Psoas muscle (tissue), 8 donors: Measurements from ENCODE around the gene PAPSS1. TPM values are rescaled to one million over a fixed set of nuclear protein-coding genes. Genes with fewer than 3 reads are reported as not detected.
"Not testable (repeated sequence)": the region's sequence is repeated elsewhere in the genome, so short reads cannot be mapped to it uniquely, and the experiment has no call there.

Experiments
- ATAC-seq, 4 donors: fragments of 200-7000 bp; cut with Tn5 transposase; one replicate each; pipeline ENCODE4 v1.9.1; 2020; ENCODE audit warnings: moderate library complexity in 3 of 4, mild to moderate bottlenecking in 2 of 4
- DNase-seq, 2 donors: peaks; one replicate each; pipeline ENCODE4 v3.0.0-alpha.2; 2020
- H3K27ac ChIP-seq: fragments of 200-600 bp; one replicate; pipeline ENCODE4 v1.8.0; 2022
- H3K27me3 ChIP-seq, 3 donors: fragments of 200-600 bp in 1 of 3; one replicate each; pipeline versions ENCODE4 v1.6.1 to v1.8.0; 2013 to 2022; ENCODE audit warnings: low read length in 2 of 3, mild to moderate bottlenecking in 2 of 3, moderate library complexity in 1 of 3; ENCODE audit not compliant: insufficient read depth in 3 of 3
- H3K36me3 ChIP-seq, 2 donors: fragments of 200-600 bp in 1 of 2; one replicate each; pipeline versions ENCODE4 v1.6.1 to v1.8.0; 2013 to 2022; ENCODE audit warnings: low read depth in 1 of 2, mild to moderate bottlenecking in 1 of 2, moderate library complexity in 1 of 2; ENCODE audit not compliant: insufficient read depth in 1 of 2
- H3K4me1 ChIP-seq: fragments of 200-600 bp; one replicate; pipeline ENCODE4 v1.8.0; 2022
- H3K4me3 ChIP-seq: fragments of 200-600 bp; one replicate; pipeline ENCODE4 v1.8.0; 2022; ENCODE audit warnings: mild to moderate bottlenecking
- H3K9me3 ChIP-seq: fragments of 200-600 bp; one replicate; pipeline ENCODE4 v1.8.0; 2022
- CTCF ChIP-seq: fragments of 200-600 bp; IDR thresholded peaks from one replicate; pipeline ENCODE4 v1.8.0; 2022; ENCODE audit warnings: antibody characterized with exemption
- WGBS, 3 donors: extraction: QIAGEN DNeasy Blood & Tissue Kit; methylation state at CpG; one replicate each; pipeline versions ENCODE4 v1.1.6 to v1.1.7; 2013; 5-methylcytosine and 5-hydroxymethylcytosine counted together
- intact Hi-C, 2 donors: fragments of 100-400 bp; cut with DNase I; formaldehyde crosslinking; loops; one replicate each; pipeline versions ENCODE4 v1.11.0 to v1.14.2; 2022
- polyA plus RNA-seq, 3 donors: library from polyadenylated mRNA; stranded (reverse); fragments of 200-250 nt; gene quantifications; one replicate each; pipeline ENCODE4 v1.2.3, GENCODE V29; 2013
- total RNA-seq, 4 donors: library from RNA; stranded (reverse); fragmentation: NEBNext Ultra II Directional in 2 of 4; extraction: Animal tissue kit (Norgen Biotek cat#: 25700) in 2 of 4; gene quantifications; one replicate each; pipeline versions ENCODE4 v1.2.1 to v1.2.4, GENCODE V29; 2021 to 2023
- donor health status: healthy with polysubstance abuse.
- donor health status: DM: no; HTN: no; CAD: no; lungs with moderate emphysema.
- donor health status: Bipolar disorder and iron deficiency.
- donor health status: healthy.
- donor health status: DM: yes; HTN: yes; CAD: no.
- donor health status: DM: no; HTN: no; CAD: no.
- donor health status: DM: no; HTN: no; CAD: no.
- donor health status: DM: yes; HTN: yes; CAD: no.

Gene PAPSS1
- total and polyA plus RNA-seq, 7 donors = 4.0 to 10.8 (median 5.5) TPM

GRCh38 chr4:107665001-107665400 lies 55.0 kb downstream of the PAPSS1 start:
- H3K27ac ChIP-seq = no peak overlapping the region

GRCh38 chr4:107658400-107659336 lies 61.4 kb downstream of the PAPSS1 start:
- no peaks in the 10 kb centered on the region for H3K4me1 ChIP-seq
- ATAC-seq (no peak), DNase-seq (no peak)
- H3K36me3 ChIP-seq = peaks cover 0 to 9% of the 10 kb centered on the region in 2 donors
- no peaks in the 10 kb centered on the region for H3K9me3 ChIP-seq
- H3K27me3 ChIP-seq = no peaks in the 10 kb centered on the region
- H3K4me3 ChIP-seq = no peak overlapping the region
- WGBS, 3 donors = 80 to 88% (median 85%) methylated on average over 4 of the region's 4 CpGs
- TF ChIP-seq CTCF = no peak
- intact Hi-C loops = loop anchor here in 1 of 2 donors (5.0 kb wide), 1 partner anchor 59 kb away; no protein-coding TSS in a partner anchor
- H3K27ac ChIP-seq = no peak overlapping the region

More at GRCh38 chr4:107665001-107665400, 55.0 kb downstream of the PAPSS1 start:
- Histone ChIP-seq H3K4me3 (no peak overlapping the region), H3K4me1 (no peaks in the 10 kb centered on the region), H3K27me3 (no peaks in the 10 kb centered on the region), H3K9me3 (no peaks in the 10 kb centered on the region), H3K36me3 (no peaks in the 10 kb centered on the region)
- no peak for TF ChIP-seq CTCF
- intact Hi-C loops = no loop called here
- DNase-seq (no peak), ATAC-seq (no peak)
- 56 to 69% (median 68%) methylated on average over 1 of the region's 1 CpG for WGBS, 3 donors

GRCh38 chr4:107655289-107655688 lies 64.7 kb downstream of the PAPSS1 start:
- H3K4me3 ChIP-seq = no peak overlapping the region
- H3K27me3 ChIP-seq = no peaks in the 10 kb centered on the region
- H3K4me1 ChIP-seq = no peaks in the 10 kb centered on the region
- TF ChIP-seq CTCF = no peak
- intact Hi-C loops = loop anchor here in 1 of 2 donors (5.0 kb wide), 1 partner anchor 62 kb away; no protein-coding TSS in a partner anchor
- ATAC-seq = no peak
- H3K27ac ChIP-seq = no peak overlapping the region
- no peak for DNase-seq
- H3K9me3 ChIP-seq = no peaks in the 10 kb centered on the region
- peaks cover 2 to 32% of the 10 kb centered on the region in 2 donors for H3K36me3 ChIP-seq

GRCh38 chr4:107654694-107655093 lies 65.3 kb downstream of the PAPSS1 start:
- ATAC-seq (no peak), DNase-seq (no peak)
- Histone ChIP-seq H3K36me3 (peaks cover 2 to 32% of the 10 kb centered on the region in 2 donors), H3K9me3 (no peaks in the 10 kb centered on the region), H3K4me1 (no peaks in the 10 kb centered on the region), H3K27ac (no peak overlapping the region), H3K27me3 (no peaks in the 10 kb centered on the region), H3K4me3 (no peak overlapping the region)
- 80 to 81% (median 81%) methylated on average over 10 of the region's 10 CpGs for WGBS, 3 donors
- no peak for TF ChIP-seq CTCF
- intact Hi-C loops = loop anchor here in 1 of 2 donors (5.0 kb wide), 1 partner anchor 63 kb away; no protein-coding TSS in a partner anchor

- H3K36me3 ChIP-seq = peaks cover 2 to 32% of the 10 kb centered on the region in 2 donors
- H3K4me1 ChIP-seq, intact Hi-C loops: not testable (repeated sequence)
These were observed 68.6 kb downstream of the PAPSS1 start for GRCh38 chr4:107651408-107651807.

More at GRCh38 chr4:107651408-107651807, 68.6 kb downstream of the PAPSS1 start:
- DNase-seq, ATAC-seq, H3K4me3 ChIP-seq, H3K27ac ChIP-seq, H3K9me3 ChIP-seq, H3K27me3 ChIP-seq: not testable (repeated sequence)
- WGBS, 3 donors = 81 to 90% (median 82%) methylated on average over 3 of the region's 3 CpGs
